ENCODE data around the gene CD55.

DNA sequence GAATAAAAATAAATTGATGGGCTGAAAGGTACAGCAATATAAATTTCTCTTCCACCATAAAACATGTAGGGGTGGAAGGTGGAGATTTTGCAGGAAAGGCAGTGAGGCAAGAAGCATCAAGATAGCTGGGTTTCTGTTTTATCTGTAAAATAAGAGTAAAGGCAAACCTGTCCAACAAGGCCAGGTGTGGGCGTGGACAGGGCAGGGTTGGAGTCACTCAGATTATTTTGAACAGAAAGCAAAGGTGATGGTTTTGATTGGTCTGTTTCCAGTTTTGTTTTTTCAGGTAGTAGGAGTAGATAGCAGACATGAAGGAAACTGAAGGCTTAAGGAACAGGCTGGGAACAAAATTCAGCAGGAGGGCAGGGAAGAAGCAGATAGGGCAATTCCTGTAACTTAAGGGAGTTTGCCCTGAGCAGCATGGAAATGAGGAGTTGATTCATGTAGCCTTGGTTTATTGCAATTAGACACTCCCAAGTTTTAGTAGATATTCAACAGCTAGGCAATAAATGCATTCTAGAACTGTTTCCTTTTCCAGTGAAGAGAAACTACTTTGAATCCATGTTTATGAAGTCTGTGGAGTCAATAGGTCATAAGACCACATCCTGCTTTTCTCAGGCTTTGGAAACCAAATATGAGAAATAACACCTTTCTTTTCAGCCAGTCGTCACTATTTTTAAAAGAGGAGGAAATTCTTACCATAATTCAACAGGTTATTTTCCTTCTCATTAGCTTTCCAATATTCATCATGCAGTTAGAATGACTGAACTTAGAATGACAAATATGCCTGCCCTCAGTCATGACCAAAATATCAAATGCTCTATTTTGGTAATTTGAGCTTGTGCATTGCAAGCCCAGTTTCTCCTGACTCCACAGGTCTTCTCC lies 38.7 kb upstream of the CD55 start:
- TF ChIP-seq POLR2AphosphoS5 (IDR thresholded peaks at IDR 0.05; ENCODE audit: borderline replicate concordance, low read depth, low read length) (no peak), EZH2 (IDR thresholded peaks at IDR 0.05) (no peak)
